IPS-18a (cell line): Measurements from ENCODE around the gene PGLYRP1.

Experiments used
- H3K27ac ChIP-seq: one replicate; pipeline ENCODE4 v1.5.1; 2013; ENCODE audit warnings: low read length
- H3K27me3 ChIP-seq: one replicate; pipeline ENCODE4 v1.6.1; 2013; ENCODE audit warnings: mild to moderate bottlenecking, low read length; ENCODE audit not compliant: control insufficient read depth, insufficient read depth
- H3K36me3 ChIP-seq: one replicate; pipeline ENCODE4 v1.6.1; 2013; ENCODE audit warnings: low read depth, low read length; ENCODE audit not compliant: control insufficient read depth
- H3K4me1 ChIP-seq: one replicate; pipeline ENCODE4 v1.6.1; 2013; ENCODE audit warnings: low read depth, low read length; ENCODE audit not compliant: control insufficient read depth
- H3K4me3 ChIP-seq: one replicate; pipeline ENCODE4 v1.5.1; 2013; ENCODE audit warnings: low read length
- H3K9ac ChIP-seq: one replicate; pipeline ENCODE4 v1.6.1; 2013; ENCODE audit warnings: mild to moderate bottlenecking, low read length, moderate library complexity
- H3K9me3 ChIP-seq: one replicate; pipeline ENCODE4 v1.6.1; 2013; ENCODE audit warnings: low read depth, low read length; ENCODE audit not compliant: control insufficient read depth

PGLYRP1 gene

DNA sequence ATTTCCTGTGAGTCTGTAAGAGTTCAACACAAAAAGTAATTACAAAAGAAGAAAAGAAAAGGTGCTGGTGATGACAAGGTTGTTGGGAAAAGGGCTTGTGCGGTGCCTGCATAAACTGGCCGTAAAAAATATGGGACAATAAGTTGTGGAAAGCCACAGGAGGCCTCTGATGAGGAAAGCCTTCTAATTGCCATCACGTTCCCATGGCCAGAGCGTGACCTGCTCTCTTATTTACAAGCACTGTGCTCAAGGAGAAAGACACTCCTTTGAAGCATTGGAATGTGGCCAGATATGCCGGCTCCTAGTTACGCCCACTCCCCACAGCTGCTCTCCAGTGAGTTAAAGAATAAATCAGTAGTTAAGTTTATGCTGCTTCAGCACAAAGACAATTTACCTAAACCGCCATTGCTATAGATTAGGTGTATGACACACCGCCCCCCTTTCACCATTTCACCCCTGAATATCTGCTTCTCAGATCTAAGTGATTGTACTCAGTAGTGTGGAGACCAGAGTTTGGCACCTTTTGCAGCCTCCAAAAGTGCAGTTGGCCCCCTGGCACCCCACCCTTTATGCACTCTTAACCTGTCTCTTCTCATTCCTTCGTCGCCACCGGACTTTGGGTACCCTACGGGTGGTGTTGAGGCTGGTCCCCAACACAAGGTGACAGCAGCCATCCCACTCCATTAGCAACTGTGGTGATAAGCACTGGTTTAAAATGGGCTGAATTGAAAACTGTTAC is 8.1 kb upstream of the PGLYRP1 start:
- Histone ChIP-seq H3K9ac (no peak overlapping the region), H3K4me3 (no peak overlapping the region), H3K9me3 (no peaks in the 10 kb centered on the region), H3K27ac (no peak overlapping the region), H3K36me3 (no peaks in the 10 kb centered on the region), H3K4me1 (no peaks in the 10 kb centered on the region), H3K27me3 (no peaks in the 10 kb centered on the region)

DNA sequence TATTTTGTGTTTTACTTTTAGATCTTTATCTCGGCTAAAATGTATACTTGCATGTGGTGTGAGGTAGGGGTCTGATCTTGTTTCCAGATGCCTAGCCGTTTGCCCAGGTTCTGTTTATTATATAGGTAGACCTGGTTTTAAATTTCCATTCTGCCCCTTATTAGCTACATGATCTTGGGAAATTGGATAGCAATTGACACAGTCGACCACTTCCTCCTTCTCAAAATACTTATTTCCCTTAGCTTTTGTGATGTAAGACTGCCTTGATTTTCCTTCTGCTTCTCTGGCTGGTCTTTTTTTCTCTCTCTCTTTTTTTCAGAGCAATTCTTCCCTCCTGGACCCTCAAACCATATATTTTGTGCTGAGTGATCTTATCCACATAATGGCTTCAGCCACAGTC is 3.0 kb upstream of the PGLYRP1 start:
- Histone ChIP-seq H3K27me3 (no peaks in the 10 kb centered on the region), H3K36me3 (no peaks in the 10 kb centered on the region), H3K4me1 (peaks cover 3% of the 10 kb centered on the region), H3K9ac (no peak overlapping the region), H3K9me3 (no peaks in the 10 kb centered on the region), H3K4me3 (no peak overlapping the region), H3K27ac (no peak overlapping the region)

DNA sequence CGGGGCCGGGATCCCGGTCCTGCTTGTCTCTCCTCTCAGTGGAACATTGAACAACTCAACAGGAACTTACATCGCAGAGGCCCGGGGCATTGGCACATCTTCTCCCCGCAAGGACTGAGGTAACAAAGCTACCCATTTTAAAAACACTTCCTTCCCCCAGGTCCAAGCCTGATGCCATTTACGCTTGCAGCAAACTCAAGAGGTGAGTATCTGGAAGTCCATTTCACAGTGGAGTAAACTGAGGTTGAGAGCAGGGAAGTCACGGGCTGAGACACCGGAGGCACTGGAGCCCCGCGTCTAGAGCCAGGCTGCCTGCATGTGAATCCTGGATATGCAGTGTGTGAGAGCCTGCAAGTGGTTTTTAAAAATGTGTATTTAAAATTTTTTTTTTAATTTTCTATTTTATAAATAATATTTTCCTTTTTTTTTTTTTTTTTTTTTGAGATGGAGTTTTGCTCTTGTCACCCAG is 492 bp upstream of the PGLYRP1 start:
- Histone ChIP-seq H3K4me3 (no peak overlapping the region), H3K4me1 (peaks cover 3% of the 10 kb centered on the region), H3K9ac (no peak overlapping the region), H3K9me3 (no peaks in the 10 kb centered on the region), H3K36me3 (no peaks in the 10 kb centered on the region), H3K27me3 (no peaks in the 10 kb centered on the region), H3K27ac (no peak overlapping the region)

DNA sequence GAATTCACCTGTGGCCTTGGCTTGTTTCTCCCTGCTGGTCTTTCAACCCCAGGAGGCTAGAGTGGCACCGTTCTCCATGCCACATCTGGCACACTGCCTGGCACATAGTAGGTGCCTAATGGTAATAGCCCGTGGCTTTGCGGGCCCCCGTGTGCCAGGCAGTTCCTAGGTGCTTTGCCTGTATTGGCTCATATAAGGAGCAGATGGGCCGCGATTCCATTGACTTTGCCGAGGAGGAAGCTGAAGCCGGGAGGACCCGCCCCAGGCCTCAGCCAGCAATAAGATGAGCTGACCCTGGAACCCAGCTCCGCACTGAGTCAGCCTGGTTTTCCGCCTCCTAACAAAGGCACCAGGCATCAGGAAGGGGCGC is 807 bp downstream of the PGLYRP1 start:
- no peak overlapping the region for H3K9ac ChIP-seq
- H3K4me3 ChIP-seq, result no peak overlapping the region
- H3K27ac ChIP-seq, result no peak overlapping the region
- H3K27me3 ChIP-seq, result no peaks in the 10 kb centered on the region
- H3K9me3 ChIP-seq, result no peaks in the 10 kb centered on the region
- H3K4me1 ChIP-seq, result peaks cover 3% of the 10 kb centered on the region
- no peaks in the 10 kb centered on the region for H3K36me3 ChIP-seq

DNA sequence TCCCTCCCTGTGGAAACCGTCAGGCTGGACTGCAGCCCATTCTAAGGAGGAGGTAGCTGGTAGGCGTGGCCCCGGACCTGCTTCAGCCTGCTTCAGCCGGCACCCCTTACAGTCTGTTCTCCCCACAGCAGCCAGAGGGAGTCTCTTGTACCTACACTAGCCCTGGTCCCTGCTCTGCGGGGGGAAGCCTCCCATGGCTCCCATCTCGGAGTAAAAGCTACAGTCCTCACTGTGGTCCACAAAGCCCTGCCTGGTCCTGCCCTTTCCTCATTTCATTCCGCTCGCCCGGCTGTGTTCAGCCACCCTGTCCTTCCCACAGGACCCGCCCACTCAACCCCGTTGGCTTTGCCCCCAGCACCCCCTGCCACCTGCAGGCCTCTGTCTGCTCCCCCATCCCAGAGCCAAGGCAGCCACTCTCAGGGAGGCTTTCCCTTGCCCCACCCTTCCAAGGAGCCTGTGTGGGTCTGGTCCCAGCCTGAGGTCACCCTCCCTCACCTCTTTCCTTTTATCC is 1.3 kb downstream of the PGLYRP1 start:
- no peaks in the 10 kb centered on the region for H3K9me3 ChIP-seq
- no peaks in the 10 kb centered on the region for H3K36me3 ChIP-seq
- no peak overlapping the region for H3K27ac ChIP-seq
- peaks cover 3% of the 10 kb centered on the region for H3K4me1 ChIP-seq
- H3K27me3 ChIP-seq, result peaks cover under 1% of the 10 kb centered on the region
- H3K4me3 ChIP-seq, result no peak overlapping the region
- H3K9ac ChIP-seq, result no peak overlapping the region

DNA sequence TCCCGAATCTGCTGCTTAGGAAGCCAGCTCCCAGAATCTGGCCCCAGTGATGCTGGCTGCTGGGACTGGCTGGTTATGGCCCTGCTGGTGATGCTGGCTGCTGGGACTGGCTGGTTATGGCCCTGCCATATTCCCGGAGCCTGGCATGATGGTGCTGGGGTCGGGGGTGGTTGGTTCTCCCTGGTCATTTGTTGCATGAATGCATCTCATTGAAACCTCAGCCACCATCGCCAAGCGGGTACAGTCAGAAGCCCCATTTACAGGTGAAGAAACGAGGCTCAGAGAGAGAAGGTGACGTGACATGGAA is 2.1 kb downstream of the PGLYRP1 start:
- Histone ChIP-seq H3K4me3 (no peak overlapping the region), H3K27ac (no peak overlapping the region), H3K36me3 (no peaks in the 10 kb centered on the region), H3K4me1 (peaks cover 4% of the 10 kb centered on the region), H3K27me3 (peaks cover 8% of the 10 kb centered on the region), H3K9ac (no peak overlapping the region), H3K9me3 (no peaks in the 10 kb centered on the region)

DNA sequence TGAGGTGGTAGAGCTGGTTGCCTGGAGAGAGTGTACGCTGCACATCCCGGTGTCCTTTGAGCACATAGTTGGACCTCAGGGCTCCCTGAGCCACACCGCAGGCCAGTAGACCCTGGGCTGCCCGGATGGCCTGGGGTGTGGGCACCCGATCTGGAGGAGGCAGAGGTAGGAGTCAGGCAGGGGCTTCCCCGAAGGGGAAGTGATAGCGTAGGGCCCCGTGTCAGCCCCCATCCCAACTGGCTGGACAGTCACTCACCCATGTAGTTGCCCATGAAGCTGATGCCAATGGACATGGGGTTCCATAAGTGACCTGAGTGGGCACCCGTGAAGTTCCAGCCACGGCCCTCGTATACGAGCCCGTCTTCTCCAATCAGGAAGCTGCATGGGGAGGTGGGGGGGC is 3.6 kb downstream of the PGLYRP1 start:
- Histone ChIP-seq H3K9me3 (no peaks in the 10 kb centered on the region), H3K36me3 (no peaks in the 10 kb centered on the region), H3K9ac (no peak overlapping the region), H3K27me3 (peaks cover 19% of the 10 kb centered on the region), H3K4me3 (no peak overlapping the region), H3K4me1 (peaks cover 13% of the 10 kb centered on the region), H3K27ac (no peak overlapping the region)

DNA sequence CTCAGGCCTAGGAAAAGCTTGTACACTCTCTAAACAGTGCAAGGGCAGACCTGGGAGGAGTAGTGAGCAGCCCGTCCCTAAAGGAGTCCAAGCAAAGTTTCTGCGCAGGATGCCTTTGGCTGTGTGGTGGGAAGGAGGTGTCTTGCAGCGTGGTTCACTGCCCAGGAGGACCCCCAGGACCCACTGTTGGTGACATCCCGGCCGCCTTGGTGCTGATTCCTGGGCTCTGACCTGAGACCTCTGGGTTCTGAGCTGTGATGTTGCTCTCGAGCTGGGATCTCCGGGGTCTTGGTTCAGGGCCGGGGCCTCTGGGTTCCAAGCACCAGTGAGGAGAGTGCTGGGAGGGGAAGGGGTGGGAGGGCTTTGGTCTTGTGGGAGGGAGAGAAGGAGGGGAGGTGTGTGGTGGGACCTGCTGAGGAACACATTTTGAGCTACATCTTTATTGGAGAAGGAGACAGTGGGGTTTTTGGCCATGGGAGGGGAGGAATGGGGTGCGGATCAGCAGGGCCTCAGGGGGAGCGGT is 4.1 kb downstream of the PGLYRP1 start:
- Histone ChIP-seq H3K27me3 (peaks cover 24% of the 10 kb centered on the region), H3K4me1 (peaks cover 13% of the 10 kb centered on the region), H3K9me3 (no peaks in the 10 kb centered on the region), H3K4me3 (no peak overlapping the region), H3K27ac (no peak overlapping the region), H3K9ac (no peak overlapping the region), H3K36me3 (no peaks in the 10 kb centered on the region)

DNA sequence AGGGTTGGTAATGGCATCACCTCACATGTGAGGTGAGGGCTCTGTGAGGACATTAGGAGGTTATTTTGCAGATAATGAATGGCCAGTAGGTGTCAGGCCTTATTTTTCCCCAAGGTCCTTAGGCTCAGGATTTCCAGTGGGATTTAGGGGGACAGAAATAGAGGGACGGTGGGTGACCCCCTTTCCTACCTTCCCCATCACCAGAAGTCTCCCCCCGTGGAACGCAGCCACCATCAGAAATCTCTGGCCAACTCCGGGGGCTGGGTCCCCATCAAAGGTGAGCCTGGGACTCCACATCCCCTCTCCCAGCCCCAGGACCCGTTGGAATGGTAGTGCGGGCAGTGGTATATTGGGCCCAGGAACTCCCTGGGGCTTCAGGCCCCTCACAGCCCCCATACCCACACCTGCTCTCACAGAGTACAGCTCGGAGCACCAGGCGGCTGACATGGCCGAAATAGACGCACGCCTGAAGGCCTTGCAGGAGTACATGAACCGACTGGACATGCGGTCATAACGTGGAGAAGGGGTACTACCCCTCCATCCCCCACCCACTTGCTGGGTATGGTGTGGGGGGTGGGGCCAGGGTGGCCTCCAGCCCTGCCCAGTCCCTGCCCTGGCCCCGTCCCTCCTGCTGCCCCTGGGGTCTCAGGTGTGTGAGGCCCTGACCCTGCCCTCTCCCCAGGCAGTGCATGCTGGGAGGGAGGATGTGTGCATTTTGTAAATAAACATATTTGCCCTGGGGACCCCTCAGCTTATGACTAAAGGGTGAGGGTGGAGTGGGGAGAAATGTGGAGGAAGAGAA is 4.8 kb downstream of the PGLYRP1 start:
- Histone ChIP-seq H3K4me3 (no peak overlapping the region), H3K4me1 (peaks cover 13% of the 10 kb centered on the region), H3K9ac (no peak overlapping the region), H3K36me3 (no peaks in the 10 kb centered on the region), H3K27ac (no peak overlapping the region), H3K9me3 (no peaks in the 10 kb centered on the region), H3K27me3 (peaks cover 31% of the 10 kb centered on the region)

DNA sequence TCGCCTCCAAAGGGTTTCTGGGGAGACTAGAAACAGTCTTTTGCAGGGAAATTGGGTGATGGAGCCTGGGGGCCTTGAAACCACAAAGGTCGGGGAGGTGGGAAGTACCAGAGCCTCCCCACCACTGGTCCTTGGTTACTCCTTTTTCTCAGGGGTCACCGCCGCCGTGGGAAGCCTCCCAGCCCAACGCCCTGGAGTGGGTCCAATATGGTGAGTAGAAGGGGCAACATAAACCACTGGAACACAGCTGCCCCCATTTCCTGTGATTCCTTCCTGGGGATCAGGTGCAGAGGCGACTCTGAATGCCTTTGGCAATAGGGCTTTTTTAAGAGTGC is 5.8 kb downstream of the PGLYRP1 start:
- no peak overlapping the region for H3K27ac ChIP-seq
- H3K9me3 ChIP-seq, result no peaks in the 10 kb centered on the region
- H3K4me3 ChIP-seq, result no peak overlapping the region
- H3K4me1 ChIP-seq, result peaks cover 10% of the 10 kb centered on the region
- no peak overlapping the region for H3K9ac ChIP-seq
- H3K27me3 ChIP-seq, result peaks cover 32% of the 10 kb centered on the region
- no peaks in the 10 kb centered on the region for H3K36me3 ChIP-seq

DNA sequence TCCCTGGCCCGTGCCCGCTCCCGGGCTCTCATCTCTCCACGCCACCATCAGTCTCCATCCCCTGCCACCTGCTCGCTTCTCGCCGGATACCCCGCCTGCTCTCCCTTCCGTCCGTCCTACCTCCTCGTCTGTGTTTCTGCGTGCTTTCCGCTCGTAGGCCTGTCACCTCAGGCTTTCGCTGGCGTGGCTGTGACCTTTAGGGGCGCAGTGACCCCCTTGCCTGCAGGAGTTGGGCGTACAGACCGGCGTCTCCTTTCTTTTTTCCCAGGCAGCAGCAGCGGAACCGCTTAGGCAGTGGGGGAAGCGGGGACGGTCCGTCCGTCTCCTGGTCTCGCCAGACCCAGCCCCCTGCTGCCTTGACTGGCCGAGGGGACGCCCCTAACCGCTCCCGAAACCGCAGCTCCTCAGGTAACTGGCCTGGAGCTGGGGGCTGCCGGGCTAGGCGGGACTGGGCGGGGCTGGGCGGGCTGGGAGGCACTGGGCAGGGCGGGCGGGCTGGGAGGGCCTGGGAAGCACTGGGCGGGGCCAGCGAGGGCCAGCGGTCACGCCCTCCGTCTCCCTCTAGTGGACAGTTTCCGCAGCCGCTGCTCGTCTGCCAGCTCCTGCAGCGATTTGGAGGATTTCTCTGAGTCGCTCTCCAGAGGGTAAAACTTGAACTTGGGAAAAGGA is 6.3 kb downstream of the PGLYRP1 start:
- Histone ChIP-seq H3K27ac (no peak overlapping the region), H3K9ac (no peak overlapping the region), H3K4me3 (peak overlapping the region; percentile 50), H3K9me3 (no peaks in the 10 kb centered on the region), H3K4me1 (peaks cover 10% of the 10 kb centered on the region), H3K36me3 (no peaks in the 10 kb centered on the region), H3K27me3 (peaks cover 32% of the 10 kb centered on the region)
